Fibroblast of skin of left quadriceps (primary cell): ENCODE results near the gene PRXL2B.
"Not testable (repeated sequence)": the region's sequence is repeated elsewhere in the genome, so short reads cannot be mapped to it uniquely, and the experiment has no call there.

Source experiments
- DNase-seq, 2 experiments: peaks; one replicate each; pipeline ENCODE4 v3.0.0-alpha.2; 2013; ENCODE audit warnings: low read depth in 2 of 2

Gene PRXL2B

GRCh38 chr1:2564006-2564814 is 22.4 kb upstream of the PRXL2B start:
- no peak for DNase-seq

DNA sequence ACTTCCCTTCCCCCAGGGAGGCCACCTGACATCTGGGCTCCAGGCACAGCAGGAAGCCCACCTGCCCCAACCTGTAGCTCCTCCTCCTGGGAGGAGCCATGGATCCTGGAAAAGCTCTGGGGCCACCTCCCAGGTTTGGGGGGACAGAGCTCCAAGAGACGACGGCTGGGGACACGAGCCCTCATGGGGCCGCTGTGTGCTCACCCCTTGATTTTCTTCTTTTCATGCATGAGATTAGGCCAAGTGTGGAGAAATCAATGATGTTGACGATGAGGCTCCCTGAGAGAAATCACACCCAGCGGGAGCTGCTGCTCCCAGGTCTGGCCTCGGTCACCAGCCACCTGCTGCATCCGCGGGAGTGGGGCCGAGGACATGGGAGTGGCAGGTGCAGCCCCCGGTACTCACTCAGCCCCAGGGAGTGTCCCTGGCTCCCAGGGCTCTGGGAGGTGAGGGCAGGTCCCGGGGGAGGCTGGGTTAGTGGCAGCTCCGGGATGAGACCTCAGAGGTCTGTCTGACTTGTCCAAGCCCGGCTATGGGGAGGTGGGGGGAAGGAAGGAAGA is 21.7 kb upstream of the PRXL2B start:
- DNase-seq: no peak

GRCh38 chr1:2566101-2567045 is 20.2 kb upstream of the PRXL2B start:
- no peak for DNase-seq

- DNase-seq: no peak
Measured at GRCh38 chr1:2567083-2567679, 19.4 kb upstream of the PRXL2B start.

GRCh38 chr1:2568187-2568816 is 18.3 kb upstream of the PRXL2B start:
- DNase-seq: not testable (repeated sequence)

GRCh38 chr1:2569060-2569459 is 17.5 kb upstream of the PRXL2B start:
- no peak for DNase-seq

DNA sequence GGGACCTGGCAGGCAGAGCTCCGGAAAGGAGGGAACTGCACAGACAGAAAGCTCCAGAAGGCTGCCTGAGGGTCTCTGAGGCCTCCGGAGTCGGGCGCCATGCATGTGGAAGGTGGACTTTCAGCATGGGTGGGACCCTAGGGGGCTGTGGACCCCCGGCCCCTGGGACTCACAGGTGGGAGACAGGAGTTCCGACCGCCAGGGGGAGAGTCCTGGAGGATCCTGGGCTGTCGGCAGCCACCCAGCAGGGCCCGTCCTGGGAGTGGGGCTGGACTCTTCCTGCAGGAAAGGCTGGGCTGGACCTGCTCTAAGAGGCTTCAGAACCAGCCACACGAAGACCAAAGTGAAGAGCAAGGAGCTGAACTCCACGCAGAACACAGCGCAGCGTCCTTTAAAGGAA is 16.9 kb upstream of the PRXL2B start:
- DNase-seq: not testable (repeated sequence)

DNA sequence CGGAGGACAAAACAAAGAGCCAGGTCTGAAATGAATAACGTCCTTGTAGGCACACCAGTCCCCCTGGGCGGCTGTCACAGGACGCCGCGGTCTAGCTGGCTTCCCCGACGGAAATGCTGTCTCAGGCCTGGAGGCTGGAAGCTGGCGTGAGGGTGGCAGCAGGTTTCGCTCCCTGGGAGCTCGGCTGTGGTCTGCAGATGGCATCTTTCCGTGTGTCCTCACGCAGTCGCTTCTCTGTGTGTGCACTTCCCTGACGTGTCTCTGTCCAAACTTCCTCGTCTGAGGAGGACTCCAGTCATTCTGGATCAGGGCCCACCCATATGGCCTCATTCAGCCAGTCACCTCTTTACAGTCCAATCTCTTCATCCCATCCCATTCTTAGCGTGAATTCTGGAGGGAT is 16.2 kb upstream of the PRXL2B start:
- DNase-seq: no peak

- no peak for DNase-seq
Measured at GRCh38 chr1:2571348-2571747, 15.2 kb upstream of the PRXL2B start.

- DNase-seq: no peak
Measured at GRCh38 chr1:2573250-2573920, 13.2 kb upstream of the PRXL2B start.

DNA sequence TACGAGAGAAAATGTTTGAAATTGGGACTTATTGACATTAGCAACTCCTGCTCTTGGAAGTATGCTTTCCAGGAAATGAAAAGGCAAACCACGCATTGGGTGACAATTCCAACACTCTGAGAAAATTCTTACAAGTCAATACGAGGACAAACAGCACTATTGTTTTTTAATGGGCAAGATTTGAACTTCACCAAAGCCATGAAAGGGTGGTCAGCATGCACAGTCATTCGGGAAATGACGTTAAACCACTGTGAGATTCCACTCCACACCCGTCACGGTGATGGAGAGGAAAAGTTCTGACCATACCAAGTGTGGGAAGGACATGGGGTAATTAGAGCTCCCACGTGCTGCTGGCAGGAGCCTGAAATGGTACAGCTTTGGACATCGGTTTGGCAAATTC is 12.2 kb upstream of the PRXL2B start:
- DNase-seq: no peak

- DNase-seq: no peak
Measured at GRCh38 chr1:2575801-2576663, 10.5 kb upstream of the PRXL2B start.

DNA sequence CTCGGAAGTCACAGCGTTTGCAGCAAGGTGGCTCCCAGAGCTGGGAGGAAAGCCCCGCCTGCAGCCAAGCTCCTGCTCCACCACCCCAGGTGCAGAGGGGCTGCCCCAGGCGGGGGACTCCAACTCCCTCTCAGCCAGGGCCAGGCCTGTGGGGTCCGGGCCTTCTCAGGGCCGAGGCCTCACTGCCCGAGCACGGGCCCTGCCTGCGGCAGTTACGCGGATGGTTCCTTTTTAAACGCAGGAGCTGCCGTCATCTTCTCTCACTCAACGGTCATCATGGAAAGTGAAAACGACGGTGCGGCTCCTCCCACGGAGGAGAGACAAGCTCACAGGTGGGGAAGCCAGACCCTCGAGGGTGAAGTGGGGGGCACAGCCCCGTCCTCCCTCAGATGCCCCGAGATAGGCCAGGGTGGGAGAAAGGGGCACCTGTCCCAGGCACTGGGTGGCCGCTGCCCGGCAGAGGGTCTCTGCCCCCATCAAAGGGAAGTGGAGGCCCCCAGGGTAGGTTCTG is 9.0 kb upstream of the PRXL2B start:
- DNase-seq: not testable (repeated sequence)

DNA sequence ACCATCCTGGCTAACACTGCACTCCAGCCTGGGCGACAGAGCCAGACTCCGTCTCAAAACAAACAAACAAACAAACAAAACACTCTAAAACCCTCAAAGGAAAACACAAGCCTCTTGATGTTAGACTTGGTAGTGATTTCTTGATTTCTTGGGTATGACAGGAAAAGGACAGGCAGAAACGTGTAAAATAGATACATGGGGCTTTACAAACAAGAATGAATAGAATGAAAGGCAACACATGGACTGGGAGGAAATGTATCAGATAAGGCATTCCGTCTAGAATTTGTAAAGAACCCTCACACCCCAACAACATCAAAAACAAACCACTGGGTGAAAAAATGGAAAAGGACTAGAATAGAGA is 7.8 kb upstream of the PRXL2B start:
- no peak for DNase-seq

- no peak for DNase-seq
Measured at GRCh38 chr1:2580691-2581090, 5.9 kb upstream of the PRXL2B start.

- no peak for DNase-seq
Measured at GRCh38 chr1:2582391-2582790, 4.2 kb upstream of the PRXL2B start.

GRCh38 chr1:2583331-2583791 is 3.2 kb upstream of the PRXL2B start:
- DNase-seq: no peak

DNA sequence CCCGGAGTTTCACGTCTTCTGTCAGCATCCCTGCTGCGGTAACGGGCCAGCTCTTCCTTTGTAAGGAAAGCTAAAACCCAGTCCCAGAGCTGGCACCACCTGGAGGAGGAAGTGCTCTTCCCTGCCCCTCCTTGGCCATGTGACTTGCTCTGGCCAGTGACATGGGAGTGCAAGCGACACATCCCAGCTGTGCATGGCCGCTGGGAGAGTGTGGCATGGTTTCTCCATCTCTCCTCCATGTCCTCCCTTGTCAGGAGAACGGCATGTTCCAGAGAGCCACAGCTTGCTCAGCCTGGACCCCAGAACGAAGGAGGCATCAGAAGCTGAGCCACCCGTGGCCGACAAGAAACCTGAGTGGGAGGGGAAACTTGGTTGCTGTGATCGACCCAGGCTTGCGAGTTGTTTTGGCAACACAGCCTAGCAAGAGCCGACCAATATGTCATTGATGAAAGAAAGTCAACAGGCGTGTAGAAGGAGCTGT is 2.7 kb upstream of the PRXL2B start:
- DNase-seq: no peak

GRCh38 chr1:2584686-2585317 is 1.8 kb upstream of the PRXL2B start:
- DNase-seq: no peak
